ENCODE data around the gene SAMSN1.
"Not testable (repeated sequence)": the region's sequence is repeated elsewhere in the genome, so short reads cannot be mapped to it uniquely, and the experiment has no call there.

Gene SAMSN1

DNA sequence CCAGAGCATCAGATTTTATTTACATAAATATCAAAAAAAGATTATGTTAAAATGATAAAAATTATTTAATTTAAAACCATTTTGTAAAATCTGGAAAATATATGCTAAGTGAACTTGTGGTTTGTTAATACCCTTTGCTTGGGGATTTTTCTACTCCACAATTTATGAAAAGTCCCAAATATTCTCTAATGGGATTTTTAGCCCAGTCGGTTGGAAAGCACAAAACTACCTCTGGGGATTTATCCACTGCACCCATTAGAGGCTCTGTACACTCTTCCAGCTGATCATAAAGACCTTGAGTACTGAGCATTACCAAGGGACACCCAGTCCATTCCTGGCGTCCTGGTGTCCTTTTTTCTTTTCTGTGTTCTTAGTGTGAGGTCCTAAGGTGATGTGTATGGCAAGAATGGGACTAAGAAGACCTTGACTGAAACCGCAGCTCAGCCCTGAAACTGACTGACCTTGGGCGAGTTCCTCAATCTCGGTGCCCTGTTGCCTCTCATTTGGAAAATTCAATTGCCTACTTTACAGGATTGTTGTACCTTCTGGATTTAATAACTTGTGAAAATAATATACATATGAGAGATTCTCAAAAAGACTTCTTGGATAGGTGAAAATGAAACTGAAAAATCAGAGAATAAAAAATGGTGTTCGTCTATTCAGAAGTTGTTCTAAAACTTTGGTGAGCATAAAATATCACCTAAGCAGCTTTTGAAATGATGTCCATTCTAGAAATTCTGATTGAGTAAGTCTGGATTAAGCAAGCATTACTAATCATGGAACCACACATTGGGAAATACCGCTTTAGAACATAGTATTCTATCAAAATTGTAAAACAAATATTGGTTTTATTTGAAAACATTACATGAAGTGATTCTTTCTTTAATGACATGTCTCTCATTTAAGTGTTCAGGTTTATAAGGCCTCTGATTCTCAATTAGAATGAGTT is 21.5 kb upstream of the SAMSN1 start:
- DNase-seq (ENCODE audit: extremely low read depth in 1 of 2, low read depth in 1 of 2), result no peak

GRCh38 chr21:14566894-14567293 is 20.8 kb upstream of the SAMSN1 start:
- DNase-seq (ENCODE audit: extremely low read depth in 1 of 2, low read depth in 1 of 2), result no peak

DNA sequence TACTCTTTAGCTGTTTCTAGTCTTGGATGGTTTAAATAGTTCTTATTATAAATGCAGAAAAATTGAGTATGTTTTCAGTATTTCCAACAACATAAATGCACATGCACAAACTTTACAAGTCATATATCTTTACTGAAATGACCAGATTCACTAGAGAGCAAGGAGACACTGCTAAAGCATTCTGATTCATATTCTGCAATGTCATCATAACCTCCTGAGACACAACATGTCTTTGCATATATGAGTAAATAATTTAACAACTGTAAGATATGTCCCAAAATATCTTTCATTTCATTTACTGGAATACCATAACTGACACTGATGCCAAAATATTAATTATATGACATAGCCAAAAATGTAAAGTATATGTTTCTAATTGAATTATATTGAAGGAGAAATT is 16.8 kb upstream of the SAMSN1 start:
- no peak for DNase-seq (ENCODE audit: extremely low read depth in 1 of 2, low read depth in 1 of 2)

- DNase-seq (ENCODE audit: extremely low read depth in 1 of 2, low read depth in 1 of 2), result no peak
Measured at GRCh38 chr21:14560555-14560954, 14.4 kb upstream of the SAMSN1 start.

- DNase-seq (ENCODE audit: extremely low read depth in 1 of 2, low read depth in 1 of 2), result no peak
Measured at GRCh38 chr21:14560139-14560538, 14.0 kb upstream of the SAMSN1 start.

DNA sequence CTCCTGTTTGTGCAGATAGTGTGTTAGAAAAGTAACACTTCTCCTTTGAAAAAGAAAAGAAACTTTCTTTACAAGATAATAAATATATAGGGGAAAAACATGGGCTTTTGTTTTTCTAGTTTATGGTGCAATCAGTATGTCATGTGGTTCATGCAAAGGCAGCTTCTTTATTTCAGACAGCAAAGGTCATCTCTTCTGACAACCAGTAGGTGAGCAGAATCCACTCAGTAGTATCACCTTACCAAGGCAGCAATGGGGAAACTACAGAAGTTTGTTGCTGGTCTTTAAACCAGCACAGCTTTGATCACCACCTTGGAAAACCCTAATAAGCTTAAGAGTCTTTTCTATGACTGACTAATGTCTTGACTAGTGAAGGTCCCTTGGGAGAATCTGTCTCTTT is 13.0 kb upstream of the SAMSN1 start:
- DNase-seq (ENCODE audit: extremely low read depth in 1 of 2, low read depth in 1 of 2), result no peak

- DNase-seq (ENCODE audit: extremely low read depth in 1 of 2, low read depth in 1 of 2), result no peak
Measured at GRCh38 chr21:14557413-14557812, 11.3 kb upstream of the SAMSN1 start.

DNA sequence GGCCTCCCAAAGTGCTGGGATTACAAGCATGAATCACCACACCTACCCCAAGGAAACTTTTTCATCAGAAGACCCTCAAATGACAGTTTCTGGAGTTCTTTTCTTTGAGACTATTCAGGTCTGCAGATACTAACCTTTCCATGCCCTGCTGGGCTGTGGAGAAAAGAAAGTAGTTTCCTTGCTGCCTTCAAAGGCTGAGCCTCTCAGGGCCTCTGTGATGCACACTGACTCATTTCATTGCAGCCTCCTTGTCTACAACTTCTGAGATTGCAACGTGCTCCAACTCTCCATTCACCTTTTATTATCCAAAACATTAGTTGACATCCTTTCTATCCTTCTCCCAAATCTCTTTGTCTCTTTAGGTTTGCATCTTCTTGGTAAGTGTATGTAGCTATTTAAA is 8.8 kb upstream of the SAMSN1 start:
- DNase-seq (ENCODE audit: extremely low read depth in 1 of 2, low read depth in 1 of 2), result no peak

- no peak for DNase-seq (ENCODE audit: extremely low read depth in 1 of 2, low read depth in 1 of 2)
Measured at GRCh38 chr21:14553422-14553821, 7.3 kb upstream of the SAMSN1 start.

DNA sequence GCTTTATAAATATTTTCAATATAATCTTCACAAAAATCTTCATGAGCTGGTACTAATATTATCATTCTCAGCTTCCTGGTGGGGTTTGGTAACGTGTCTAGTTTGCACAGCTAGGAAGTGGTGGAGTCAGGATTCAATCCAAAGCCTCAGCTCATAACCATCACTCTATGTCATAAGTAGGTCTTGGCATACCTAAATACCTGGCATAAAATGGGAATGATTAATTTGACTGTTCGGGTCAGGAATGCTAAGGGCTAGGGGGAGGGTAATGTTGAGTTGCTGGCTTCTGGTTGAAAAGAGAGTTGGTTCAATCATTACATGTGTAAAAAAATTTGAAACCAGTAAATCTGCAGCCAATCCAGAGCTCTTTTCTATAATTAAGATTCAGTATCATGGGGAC is 5.6 kb upstream of the SAMSN1 start:
- DNase-seq (ENCODE audit: extremely low read depth in 1 of 2, low read depth in 1 of 2), result no peak

- DNase-seq (ENCODE audit: extremely low read depth in 1 of 2, low read depth in 1 of 2), result no peak
Measured at GRCh38 chr21:14550135-14550534, 4.0 kb upstream of the SAMSN1 start.

- DNase-seq (ENCODE audit: extremely low read depth in 1 of 2, low read depth in 1 of 2), result no peak
Measured at GRCh38 chr21:14548779-14549178, 2.7 kb upstream of the SAMSN1 start.

- no peak for DNase-seq (ENCODE audit: extremely low read depth in 1 of 2, low read depth in 1 of 2)
Measured at GRCh38 chr21:14547834-14548513, 1.9 kb upstream of the SAMSN1 start.

GRCh38 chr21:14546719-14547118 is 604 bp upstream of the SAMSN1 start:
- not testable (repeated sequence) for DNase-seq (ENCODE audit: extremely low read depth in 1 of 2, low read depth in 1 of 2)

- DNase-seq (ENCODE audit: extremely low read depth in 1 of 2, low read depth in 1 of 2), result no peak
Measured at GRCh38 chr21:14543983-14544382, 2.1 kb downstream of the SAMSN1 start.

- no peak for DNase-seq (ENCODE audit: extremely low read depth in 1 of 2, low read depth in 1 of 2)
Measured at GRCh38 chr21:14542638-14543037, 3.5 kb downstream of the SAMSN1 start.

GRCh38 chr21:14541841-14542490 is 4.1 kb downstream of the SAMSN1 start:
- DNase-seq (ENCODE audit: extremely low read depth in 1 of 2, low read depth in 1 of 2), result no peak

DNA sequence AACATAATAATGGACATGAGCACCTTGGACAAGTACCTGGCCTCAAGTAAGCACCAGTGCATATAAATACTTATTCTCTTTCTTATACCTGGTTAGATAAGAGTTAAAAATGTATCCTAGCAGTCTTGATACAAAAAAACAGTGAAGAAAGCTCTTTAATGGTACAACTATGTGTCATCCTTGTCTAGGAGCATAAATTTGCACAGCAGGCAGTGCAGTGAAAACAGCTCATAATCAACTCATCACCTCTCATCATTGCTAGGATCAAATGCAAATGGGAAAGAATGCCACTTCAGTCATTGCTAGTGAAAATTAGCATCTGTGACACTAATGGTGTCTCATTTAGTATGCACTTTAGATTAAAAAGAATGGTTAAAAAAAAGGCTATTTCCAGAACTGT is 7.6 kb downstream of the SAMSN1 start:
- DNase-seq (ENCODE audit: extremely low read depth in 1 of 2, low read depth in 1 of 2), result no peak

- DNase-seq (ENCODE audit: extremely low read depth in 1 of 2, low read depth in 1 of 2), result no peak
Measured at GRCh38 chr21:14536929-14537328, 9.2 kb downstream of the SAMSN1 start.

GRCh38 chr21:14535702-14536101 is 10.4 kb downstream of the SAMSN1 start:
- no peak for DNase-seq (ENCODE audit: extremely low read depth in 1 of 2, low read depth in 1 of 2)

- DNase-seq (ENCODE audit: extremely low read depth in 1 of 2, low read depth in 1 of 2), result no peak
Measured at GRCh38 chr21:14533499-14534428, 12.4 kb downstream of the SAMSN1 start.
